CD4-positive, alpha-beta T cell treated with Interleukin-1 beta for 1 hour (primary cell): Measurements from ENCODE around the gene PHF21B.
"Not testable (repeated sequence)": the region's sequence is repeated elsewhere in the genome, so short reads cannot be mapped to it uniquely, and the experiment has no call there.

ENCODE experiments used
- DNase-seq, 2 donors: peaks; one replicate each; pipeline ENCODE4 v3.0.0-alpha.2; 2020 to 2022

PHF21B gene

DNA sequence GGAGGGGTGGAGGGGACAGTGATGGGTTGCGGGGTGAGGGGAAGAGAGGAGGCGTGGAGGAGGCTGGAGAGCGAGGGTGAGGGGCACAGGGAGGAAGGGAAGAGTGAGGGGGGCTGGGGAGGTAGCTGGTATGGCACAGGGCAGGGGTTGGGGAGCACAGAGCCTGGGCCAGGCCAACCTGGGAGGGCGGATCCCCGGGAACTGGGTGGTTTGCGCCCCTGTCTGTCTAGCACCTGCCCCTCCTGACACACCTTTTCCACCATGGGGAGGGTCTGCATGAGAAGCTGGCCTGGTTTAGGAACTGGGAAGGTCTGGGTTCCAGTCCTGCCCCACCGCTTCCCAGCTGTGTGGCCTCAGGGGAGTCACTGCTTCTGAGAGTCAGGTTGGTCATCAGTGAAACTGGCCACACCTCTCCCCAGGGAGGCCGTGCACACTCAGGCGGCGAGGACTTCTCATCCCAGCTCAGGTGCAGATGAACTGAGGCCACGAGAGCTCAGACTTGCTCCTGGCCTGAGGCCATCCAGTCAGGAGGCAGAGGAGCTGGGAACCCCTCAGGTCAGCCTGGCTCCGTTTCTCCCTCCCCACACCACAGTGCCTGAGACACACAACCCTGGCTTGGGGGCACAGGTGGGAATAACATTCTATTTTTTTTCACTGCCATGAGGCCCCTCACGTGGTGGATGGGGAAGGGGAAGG lies 95.6 kb downstream of the PHF21B start:
- no peak for DNase-seq

DNA sequence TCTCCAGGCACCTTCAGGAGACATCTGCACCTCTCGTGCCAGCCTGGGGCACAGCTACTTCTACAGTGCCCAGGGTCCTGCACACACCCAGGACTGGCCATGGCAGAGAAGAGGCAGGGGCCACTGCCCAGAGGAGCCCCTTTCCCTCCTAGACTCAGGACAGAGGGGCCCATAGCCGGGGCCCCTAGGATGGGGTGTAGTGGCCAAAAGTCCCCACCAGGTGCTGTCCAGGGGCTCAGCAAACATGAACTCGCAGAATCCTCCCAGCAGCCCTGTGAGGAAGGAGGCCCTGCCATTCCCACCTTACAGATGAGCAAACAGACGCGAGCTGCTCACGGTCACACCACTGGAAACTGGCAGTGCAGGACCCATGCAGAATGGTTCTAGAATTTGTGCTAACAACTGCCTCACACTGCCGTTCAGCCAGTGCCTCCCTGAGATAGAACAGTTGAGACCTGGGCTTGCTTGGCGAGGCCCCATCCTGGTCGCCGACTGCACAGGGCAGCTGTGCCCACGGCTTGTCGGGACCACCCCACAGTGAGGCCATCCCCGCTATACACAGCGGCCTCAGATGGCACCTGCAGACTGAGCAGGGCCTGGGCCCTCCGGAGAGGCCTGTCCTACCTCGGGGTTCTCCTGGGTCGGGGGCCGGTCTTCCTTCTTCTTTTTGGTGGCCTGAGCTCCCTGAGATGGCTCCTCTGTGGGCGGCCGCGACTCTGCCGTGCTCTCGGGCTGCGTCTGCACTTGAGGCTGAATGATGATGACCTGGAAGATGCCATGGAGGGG lies 96.4 kb downstream of the PHF21B start:
- DNase-seq, result no peak

DNA sequence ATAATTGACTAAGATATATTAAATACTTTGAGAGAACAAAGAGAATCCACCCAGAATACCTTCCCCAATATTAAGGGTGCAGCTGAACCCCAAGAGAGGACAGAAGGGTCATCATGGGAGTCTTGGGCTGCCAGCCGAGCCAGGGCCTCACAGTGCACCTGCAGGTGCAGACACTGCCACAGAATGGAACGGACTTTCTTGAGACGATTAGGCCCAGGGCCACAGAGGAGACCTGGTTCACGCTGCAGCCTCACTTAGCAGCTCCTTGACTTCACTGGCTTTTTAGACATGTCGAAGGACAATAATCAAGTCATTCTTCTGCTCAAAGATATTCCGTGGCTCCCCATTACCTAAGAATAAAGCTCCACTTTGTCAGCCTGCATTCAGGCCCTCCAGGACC lies 100.6 kb downstream of the PHF21B start:
- DNase-seq, result no peak

DNA sequence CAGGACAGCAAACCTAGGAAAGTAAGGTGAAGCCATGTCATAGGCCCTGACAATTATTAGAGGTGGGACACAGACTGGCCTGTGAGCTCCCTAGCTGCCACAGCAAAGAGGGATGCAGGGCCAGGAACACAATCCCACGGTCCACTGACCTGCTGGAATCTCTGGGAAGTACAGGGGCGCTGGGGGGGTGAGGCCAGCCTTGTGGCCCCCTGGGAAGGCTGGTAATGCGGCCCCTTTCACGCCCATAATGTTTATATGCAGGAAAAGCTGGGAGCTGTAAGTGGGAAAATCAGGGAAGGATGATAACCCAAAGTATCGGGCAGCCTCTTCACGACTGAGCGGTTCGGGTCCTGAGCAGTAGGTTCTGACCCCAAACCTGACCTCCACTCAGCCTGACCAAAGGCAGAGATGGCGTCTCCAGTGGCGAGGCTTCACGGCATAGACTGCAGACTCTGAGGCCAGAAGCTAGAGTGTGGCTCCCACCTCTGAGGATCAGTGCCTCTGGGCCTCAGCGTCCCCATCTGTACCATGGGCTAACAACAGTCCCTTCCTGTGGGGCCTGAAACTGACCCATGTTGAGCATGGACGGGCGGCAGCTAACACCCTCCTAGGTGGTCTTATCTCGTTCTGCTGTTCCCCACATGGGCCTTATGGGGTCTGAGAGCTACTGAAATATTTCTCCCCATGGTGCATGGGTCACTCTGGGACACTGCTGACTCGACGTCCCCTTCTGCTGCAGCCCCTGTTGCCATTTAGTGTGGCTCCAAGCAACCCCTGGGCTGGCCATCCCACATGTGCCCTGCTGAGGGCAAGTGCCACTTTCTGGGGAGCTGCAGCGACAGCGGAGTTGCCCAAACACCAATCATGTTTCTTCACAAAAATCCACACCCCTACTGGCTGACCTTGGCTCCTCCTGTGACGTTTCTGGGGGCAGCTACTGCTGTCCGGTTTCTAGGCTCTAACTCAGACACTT lies 101.8 kb downstream of the PHF21B start:
- DNase-seq, result no peak

DNA sequence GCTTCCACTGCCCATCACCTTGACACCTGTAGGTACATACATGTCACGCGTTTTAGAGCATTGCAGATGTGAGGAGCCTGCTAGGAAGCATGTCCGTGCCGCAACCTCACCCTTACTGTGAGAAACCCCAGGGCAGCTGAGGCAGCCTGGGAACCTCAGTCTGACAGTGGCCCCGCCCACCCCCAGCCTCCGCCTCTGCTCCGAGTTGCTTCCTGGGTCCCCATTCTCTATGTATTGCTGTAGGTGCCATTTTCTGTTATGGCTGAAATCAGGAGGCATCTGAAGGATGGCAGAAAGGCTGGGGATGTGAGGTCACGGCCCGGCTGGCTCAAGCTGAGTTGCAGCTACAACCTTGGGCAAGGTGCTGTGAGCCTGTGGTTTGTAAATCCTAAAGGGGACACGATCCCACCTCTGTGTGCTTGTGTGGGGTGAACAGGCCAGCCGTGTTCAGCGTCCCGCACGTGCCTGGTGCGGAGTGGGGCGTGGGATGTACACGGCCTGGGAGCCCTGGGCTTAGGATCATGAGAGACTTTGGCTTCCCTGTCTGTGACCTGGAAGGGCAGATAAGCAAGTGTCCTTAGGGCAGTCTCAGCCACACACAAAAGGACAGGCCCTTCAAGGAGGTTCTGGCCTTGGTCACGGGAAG lies 102.7 kb downstream of the PHF21B start:
- no peak for DNase-seq

DNA sequence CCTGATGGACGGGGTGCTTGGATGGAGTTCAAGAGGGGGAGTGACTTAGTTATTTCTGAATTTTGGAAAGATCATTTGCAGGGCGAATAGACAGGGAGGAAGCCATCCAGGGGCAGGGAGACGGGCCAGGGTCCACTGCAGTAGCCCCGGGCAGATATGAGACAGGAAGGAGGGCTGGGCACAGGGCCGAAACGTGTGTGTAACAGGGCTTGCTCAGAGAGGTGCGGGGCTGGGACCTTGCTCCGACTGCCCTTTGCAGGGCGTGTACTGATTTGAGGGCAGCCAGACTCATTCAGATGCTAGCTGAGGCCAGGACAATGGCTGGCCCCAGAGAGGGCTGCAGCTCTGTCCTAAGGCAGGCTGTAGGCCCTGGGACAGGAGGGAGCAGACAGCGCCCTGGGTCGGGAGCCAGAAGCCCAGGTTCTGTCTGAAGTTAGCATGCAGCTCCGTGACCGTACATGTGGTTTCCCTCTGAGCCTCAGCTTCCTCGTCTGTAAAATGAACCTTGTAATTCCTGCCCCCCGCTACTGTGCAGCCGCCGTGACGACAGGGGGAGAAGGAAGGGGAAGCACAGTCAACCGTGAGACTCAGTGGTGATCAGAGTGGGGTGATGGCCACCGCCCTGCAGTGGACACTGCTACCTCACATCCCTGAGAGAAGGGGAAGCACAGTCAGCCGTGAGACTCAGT lies 103.4 kb downstream of the PHF21B start:
- no peak for DNase-seq

DNA sequence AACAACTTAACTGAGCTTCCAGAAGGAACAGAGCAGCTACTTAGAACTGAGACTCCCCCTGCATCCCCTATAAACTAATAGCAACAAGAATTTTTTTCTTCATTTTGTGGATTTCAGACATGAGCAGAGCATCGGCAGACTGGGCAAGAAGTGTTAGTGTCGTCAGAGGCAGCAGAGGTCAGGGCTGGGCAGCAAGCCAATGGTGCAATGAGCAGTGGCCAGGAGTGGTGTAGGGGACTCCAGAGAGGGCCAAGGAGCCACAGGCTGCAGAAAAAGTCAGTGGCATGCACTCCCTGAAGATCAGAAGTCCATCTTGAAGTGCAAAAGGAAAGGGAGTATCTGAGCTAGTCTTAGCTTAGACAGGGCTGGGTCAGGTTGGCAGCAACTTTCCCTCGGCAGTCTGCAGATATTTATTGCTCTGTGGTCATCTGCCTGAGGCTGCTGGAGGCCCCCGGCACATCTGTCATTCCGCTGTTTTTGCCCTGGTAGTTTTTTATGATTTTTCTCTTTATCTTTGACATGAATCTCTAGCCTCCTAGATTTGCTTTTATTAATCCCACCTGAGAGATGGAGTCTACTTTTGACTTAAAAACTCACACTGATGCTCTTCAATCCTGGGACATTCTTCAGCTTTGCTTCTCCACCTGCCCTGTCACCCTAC lies 105.2 kb downstream of the PHF21B start:
- DNase-seq, result not testable (repeated sequence)

DNA sequence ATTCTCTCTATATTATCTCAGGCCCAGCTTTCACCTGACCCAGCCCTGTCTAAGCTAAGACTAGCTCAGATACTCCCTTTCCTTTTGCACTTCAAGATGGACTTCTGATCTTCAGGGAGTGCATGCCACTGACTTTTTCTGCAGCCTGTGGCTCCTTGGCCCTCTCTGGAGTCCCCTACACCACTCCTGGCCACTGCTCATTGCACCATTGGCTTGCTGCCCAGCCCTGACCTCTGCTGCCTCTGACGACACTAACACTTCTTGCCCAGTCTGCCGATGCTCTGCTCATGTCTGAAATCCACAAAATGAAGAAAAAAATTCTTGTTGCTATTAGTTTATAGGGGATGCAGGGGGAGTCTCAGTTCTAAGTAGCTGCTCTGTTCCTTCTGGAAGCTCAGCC lies 106.6 kb downstream of the PHF21B start:
- not testable (repeated sequence) for DNase-seq

DNA sequence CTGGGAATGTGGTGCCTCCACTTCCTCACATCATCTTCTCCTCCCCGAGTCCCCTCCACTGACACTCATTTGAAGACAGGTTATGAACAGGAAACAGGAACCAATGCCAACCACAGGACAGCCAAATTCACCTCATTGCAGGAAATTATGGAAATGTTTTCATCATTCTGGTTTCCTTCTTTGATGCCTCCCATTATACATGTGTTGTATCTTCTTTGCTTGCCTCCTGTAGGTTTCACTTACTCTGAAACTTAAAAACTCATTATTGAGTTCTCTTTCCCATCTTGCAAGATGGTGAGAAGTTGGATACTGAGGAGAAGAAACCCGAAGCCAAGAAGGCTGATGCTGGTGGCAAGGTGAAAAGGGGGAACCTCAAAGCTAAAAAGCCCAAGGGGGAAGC lies 108.5 kb downstream of the PHF21B start:
- no peak for DNase-seq

DNA sequence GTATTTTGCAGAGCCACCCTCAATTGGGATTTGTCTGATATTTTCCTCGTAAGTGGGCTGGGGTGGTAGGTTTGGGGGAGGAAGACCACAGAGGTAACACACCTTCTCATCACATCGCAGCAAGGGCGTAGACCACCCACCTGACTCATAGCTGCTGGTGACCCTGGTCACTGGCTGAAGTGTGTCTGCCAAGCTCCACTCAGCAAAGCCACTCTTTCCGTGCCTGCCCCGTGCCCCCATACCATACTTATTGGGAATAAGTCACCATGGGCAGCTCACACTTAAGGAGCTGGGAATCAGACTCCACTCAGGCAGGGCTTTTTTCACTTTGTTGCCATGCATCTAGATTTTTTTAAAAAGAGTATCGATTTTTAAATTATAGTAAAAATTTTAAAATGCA lies 111.6 kb downstream of the PHF21B start:
- no peak for DNase-seq

DNA sequence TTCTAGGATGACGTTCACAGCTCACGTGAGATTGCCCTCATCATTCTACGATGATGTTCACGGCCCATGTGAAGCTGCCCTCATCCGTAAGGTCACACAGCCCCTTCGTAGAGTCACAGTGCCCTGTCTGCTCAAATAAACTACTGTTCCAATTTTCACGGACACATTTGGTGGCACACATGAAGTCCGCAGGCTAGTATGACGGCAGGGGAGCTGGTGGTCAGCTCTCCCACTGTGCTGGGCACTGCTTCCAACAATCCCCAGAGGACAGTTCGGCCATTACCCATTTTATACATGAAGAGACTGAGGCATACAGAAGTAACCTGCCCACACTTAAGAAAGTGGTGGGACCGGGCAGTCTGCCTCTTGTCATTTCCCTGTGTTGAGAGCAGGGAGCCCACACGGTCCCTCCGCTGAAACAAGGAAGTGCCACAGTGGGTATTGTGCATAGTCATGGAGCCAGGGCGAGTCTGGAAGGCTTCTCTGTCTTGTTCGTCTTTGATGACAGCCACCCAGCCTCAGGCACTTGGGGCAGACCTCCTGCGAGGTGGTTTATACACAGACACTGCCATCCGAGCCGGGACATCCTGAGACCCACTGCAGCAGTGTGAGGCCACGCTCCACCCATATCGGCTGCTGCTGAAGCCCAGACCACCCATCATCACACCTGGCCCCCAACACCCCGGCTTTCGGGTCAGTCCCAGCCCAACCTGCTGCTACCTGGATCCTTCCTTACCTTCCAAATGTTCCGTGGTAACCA lies 114.3 kb downstream of the PHF21B start:
- no peak for DNase-seq

DNA sequence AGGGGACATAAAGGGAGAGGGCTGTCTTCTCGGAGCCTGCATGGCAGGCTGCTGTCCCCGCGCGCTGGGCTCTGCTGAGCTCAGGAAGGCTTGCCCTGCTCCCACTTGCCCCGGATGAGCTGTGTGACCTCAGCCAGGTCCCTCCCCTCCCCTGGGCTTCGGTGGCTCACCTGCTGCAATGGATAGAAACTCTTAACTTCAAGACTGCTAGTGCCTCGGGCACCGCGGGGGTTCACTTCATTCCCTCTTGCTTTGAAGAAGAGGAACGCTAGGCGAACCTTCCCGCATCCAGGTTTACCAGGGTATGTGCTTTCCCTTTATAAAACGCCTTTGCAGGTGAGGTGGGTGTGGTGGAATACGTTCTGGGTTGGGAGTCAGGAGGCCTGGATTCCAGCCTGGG lies 115.0 kb downstream of the PHF21B start:
- no peak for DNase-seq

DNA sequence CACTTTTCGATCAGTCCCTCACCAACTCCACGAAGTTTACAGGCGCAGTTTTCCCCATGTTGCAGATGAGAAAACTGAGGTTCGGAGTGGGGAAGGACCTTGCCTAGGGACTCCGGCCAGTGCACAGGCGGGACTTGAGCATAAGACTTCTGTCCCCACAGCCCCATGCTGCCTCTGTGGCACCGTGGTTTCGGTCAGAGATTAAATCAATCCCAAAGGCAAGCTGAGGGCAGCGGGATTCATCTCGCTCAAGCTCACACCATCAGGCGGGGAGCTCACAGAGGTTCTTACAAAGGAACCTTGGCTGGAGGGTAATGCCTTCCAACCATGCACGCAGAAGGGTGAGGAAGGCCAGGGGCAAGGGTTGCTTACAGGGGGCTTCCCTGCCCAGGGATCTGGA lies 115.5 kb downstream of the PHF21B start:
- no peak for DNase-seq

DNA sequence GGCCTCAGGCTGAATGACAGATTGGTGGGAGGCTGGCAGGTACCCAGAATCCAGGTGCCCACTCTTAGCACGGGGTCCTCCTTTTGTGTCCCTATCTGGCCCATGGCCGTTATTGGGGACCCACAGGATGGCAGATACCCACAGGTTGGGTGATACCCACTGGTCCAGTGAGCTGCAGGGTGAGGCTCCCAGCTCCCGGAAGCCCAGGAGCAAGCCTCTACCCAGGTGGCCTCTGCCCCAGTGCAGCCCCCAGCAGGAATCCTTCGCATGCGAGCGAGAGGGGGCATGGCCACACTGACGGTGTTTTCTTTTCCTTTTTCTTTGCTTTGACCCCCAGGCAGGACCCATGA lies 116.1 kb downstream of the PHF21B start:
- no peak for DNase-seq

DNA sequence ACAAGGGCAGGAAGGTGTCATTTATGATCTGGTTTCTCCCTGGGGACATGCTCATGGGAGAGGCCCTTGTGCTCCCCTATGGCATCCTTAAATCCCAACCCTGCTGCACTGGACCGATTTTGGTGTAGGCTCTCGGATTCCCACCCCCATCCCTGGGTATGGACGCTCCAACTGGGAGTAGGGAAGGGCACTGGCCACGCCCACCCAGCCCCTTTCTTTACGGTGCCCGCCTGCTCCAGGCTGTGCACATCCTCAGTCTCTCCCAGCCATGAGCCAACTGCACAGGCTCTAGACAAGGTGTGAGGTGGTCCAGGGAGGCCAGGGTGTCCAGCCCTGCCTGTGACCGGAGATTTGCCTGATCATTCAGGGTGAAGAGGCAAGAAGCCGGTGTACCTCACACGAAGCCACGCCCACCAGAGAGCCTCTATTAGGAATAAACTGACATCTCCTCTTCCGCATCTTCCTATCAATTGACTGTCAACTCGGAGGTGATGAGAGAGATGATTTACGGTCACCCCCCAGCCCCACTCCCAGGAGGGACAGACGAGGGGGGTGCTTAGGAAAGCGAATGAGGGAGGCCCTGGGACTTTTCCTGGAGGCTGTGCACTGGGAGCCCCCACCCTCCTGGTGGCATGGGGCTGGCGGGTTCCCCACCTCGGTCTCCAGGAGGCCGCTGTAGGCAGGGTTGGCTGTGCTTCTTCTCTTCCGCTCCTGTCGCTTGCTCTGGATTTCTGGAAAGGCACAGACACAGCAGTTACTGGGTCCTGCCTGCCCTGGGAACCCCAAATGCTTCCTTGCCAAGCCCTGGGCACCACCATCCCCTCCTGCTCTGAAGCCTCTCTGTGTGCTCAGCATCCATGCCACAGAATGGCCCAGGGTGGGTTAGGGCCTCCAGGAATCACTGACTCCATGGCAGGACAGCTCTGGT lies 116.7 kb downstream of the PHF21B start:
- DNase-seq, result no peak

DNA sequence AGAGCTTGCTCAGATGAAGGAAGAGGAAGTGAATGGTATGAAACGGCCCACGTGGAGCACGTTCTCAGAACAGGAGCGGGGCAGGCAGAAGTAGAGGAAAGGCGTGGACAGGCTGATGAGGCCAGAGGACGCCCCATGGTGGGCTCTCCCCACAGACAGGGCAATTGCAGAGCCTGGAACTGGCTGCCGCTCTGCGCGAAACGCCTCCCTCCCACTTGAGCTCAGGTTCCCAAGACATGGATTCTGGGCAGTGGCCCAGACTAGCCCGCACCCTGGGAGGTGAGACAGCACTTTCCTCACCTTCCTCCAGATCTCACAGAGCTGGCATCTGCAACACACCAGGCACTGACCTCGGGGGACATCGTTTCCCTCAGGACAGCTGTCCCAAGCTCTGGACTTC lies 117.6 kb downstream of the PHF21B start:
- DNase-seq, result no peak

DNA sequence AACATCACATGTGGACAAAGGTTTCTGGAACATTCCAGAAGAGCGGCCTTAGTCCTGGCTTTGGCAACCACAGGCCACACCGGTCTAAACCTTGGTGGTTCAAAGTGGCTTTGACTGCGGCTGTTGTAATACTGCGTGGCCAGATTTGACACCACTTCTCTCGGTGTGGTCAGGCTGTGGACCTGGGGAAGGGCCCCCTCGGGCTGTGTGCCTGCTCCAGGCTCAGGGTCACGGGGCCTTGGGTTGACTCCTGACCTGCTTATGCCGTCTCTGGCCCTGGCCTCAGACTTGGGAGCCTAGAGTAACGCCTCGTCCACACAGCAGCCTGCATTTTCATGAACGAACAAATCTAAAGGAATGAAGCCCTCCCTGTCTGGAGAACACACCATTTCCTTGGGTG lies 118.0 kb downstream of the PHF21B start:
- no peak for DNase-seq

DNA sequence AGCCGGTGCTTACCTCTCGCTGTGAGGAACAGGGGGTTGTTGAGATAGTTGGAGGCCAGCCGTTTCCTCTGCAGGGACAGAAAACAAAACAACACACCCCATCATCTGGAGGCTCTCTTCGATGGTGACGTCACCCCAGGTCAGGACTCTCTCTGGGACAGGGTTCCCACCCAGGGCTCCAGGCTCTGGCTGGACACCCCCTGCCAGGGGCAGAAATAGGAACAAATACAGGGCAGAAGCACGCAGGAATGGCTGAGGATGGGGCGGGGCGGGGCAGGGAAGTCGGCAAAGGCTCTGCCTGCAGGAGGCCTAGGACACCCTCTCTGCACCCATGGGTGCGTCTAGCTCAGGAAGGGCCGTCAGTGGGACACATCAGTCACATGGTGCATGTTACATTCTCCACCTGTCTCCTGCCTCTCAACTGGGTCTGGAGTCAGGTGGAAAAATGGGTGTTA lies 118.5 kb downstream of the PHF21B start:
- no peak for DNase-seq

DNA sequence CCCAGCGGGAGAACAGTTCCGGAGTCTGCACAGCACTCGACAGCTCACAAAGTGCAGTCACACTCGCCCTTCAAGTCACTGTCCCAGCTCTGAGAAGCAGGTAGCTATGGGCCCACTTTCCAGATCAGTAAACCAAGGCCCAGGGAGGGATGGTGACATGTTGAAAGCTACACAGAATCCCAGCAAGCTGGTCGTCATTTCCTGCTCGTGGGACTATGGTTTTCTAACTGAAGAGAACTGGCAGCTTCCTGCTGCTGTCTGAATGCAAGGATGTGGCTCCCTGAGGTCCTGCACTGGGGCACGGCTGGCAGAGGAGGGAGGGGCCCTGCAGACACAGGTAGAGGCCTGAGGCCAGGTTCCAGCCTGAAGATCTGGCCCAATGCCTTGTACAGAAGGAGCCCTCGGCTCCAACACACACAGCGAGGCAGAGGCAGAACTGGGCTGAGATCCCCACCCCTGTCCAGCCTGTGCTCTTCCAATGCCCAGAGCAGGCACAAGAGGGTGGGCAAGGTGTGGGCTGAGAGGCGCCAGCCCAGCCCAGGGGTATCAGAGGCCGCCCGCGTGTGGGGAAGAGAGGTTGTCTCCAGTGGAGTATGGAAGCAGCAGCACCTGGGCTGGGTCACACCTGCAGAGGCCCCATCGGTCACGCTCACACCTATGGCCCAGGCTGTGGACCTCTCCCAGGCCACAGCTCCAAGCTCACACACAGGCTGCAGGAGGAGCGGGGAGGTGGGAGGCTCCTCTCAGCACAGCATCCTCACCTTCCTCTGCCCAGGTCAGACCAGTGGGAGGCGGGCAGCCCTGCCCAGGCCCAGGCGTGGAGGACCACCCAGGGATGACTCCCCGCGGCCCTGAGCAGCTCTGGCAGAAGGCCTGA lies 119.2 kb downstream of the PHF21B start:
- DNase-seq, result no peak
